PFSK-1 (cell line): ENCODE data around the gene CLVS2.

Experiments used
- FOXP2 ChIP-seq: optimal IDR thresholded peaks from 2 replicates; pipeline ENCODE3; 2011; ENCODE audit warnings: borderline replicate concordance, control low read depth, inconsistent platforms; ENCODE audit not compliant: insufficient read depth; ENCODE audit errors: extremely low read length, extremely low read depth
- POLR2AphosphoS5 ChIP-seq: IDR thresholded peaks from 2 replicates; pipeline ENCODE4 v1.6.1; 2012; ENCODE audit warnings: low read depth, mild to moderate bottlenecking, control low read depth, low read length, moderate library complexity
- SIN3A ChIP-seq: IDR thresholded peaks from 2 replicates; pipeline ENCODE4 v1.6.1; 2012; ENCODE audit warnings: mild to moderate bottlenecking, low read length, moderate library complexity, borderline replicate concordance; ENCODE audit not compliant: insufficient read depth
- TAF1 ChIP-seq: IDR thresholded peaks from 2 replicates; pipeline ENCODE4 v1.6.1; 2012; ENCODE audit warnings: low read length, control low read depth, borderline replicate concordance; ENCODE audit not compliant: insufficient read depth
- TF ChIP-seq, protein P1 (sequence below), 2 experiments: IDR thresholded peaks; 2 replicates each; pipeline versions ENCODE4 v1.6.1 to v1.8.0; 2011 to 2012; ENCODE audit warnings: low read depth in 2 of 2, low read length in 2 of 2, control low read depth in 1 of 2, inconsistent platforms in 1 of 2, mild to moderate bottlenecking in 1 of 2, moderate library complexity in 1 of 2; ENCODE audit not compliant: insufficient read depth in 1 of 2

CLVS2 gene

DNA sequence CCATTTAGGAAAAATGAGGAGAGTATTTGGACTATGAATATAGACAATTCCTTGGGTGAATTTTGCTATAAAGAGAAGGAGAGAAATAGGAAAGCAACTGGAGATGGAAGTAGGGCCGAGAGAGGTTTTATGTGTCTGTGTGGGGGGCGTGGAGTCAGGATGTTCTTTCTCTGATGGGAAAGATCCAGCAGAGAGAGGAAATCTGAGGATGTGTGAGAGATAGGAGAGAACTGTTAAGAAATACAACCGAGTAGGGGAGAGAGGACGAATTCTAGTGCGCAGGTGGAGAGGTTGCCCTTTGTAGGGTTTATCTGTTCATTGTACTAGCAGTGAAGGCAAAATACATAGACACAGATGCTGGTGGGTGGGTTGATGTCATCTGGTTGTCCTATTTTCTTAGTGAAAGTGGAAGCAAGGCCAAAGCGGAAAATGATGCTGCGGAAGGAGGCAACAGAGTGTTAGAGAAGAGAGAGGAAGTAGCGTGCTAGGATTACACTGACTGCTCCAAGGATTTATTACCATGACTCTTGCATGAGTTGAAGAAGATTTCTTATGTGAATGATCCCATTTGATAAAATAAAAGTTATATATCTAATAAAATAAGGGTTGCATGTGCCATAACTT is 57.7 kb downstream of the CLVS2 start:
- TF ChIP-seq, protein P1, sequence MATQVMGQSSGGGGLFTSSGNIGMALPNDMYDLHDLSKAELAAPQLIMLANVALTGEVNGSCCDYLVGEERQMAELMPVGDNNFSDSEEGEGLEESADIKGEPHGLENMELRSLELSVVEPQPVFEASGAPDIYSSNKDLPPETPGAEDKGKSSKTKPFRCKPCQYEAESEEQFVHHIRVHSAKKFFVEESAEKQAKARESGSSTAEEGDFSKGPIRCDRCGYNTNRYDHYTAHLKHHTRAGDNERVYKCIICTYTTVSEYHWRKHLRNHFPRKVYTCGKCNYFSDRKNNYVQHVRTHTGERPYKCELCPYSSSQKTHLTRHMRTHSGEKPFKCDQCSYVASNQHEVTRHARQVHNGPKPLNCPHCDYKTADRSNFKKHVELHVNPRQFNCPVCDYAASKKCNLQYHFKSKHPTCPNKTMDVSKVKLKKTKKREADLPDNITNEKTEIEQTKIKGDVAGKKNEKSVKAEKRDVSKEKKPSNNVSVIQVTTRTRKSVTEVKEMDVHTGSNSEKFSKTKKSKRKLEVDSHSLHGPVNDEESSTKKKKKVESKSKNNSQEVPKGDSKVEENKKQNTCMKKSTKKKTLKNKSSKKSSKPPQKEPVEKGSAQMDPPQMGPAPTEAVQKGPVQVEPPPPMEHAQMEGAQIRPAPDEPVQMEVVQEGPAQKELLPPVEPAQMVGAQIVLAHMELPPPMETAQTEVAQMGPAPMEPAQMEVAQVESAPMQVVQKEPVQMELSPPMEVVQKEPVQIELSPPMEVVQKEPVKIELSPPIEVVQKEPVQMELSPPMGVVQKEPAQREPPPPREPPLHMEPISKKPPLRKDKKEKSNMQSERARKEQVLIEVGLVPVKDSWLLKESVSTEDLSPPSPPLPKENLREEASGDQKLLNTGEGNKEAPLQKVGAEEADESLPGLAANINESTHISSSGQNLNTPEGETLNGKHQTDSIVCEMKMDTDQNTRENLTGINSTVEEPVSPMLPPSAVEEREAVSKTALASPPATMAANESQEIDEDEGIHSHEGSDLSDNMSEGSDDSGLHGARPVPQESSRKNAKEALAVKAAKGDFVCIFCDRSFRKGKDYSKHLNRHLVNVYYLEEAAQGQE (IDR thresholded peaks at IDR 0.05; ENCODE audit: insufficient read depth in 1 of 2, low read depth in 2 of 2, low read length in 2 of 2), result no peak
- no peak for TF ChIP-seq POLR2AphosphoS5
- TF ChIP-seq SIN3A, result no peak
- no peak for TF ChIP-seq FOXP2
- no peak for TF ChIP-seq TAF1

DNA sequence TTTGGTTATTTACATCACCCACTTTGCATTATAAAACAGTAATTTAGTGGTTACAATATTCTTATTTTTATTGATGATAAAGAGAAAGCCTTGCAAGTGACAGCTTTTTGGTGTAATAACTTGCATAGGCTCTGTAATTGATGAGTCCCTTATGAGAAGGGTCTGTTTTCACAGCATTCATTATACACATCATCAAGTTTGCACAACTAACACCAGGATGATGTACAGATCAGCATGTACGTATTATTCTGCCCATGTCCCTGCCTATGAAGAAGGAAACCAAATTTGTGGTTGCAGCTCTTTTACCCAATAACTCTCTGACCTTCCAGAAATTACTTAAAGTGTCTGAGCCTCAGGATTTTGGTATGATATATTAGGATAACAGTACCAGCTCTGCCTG is 59.2 kb downstream of the CLVS2 start:
- no peak for TF ChIP-seq POLR2AphosphoS5
- no peak for TF ChIP-seq SIN3A
- TF ChIP-seq, protein P1 (IDR thresholded peaks at IDR 0.05; ENCODE audit: insufficient read depth in 1 of 2, low read depth in 2 of 2, low read length in 2 of 2), result no peak
- no peak for TF ChIP-seq FOXP2

DNA sequence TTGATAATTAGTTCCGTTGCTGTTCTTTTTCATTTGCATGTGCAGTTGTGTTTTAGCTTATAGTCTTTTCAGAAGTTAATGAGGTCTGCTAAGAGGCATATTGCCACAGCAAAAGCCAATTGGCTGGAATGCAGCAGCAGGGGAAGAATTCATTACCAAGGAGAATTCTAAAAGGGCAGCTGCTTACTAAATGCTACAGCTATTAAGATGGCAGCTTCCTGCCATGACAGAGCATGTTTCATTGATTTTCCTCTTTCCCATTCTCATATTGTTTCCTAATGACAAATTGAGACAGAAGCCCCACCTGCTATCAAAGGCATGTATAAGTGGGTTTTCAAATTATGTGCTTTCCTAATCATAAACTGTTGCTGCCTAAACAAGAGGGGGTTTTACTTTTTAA is 66.6 kb downstream of the CLVS2 start:
- no peak for TF ChIP-seq FOXP2
- TF ChIP-seq SIN3A, result no peak
- no peak for TF ChIP-seq TAF1
- no peak for TF ChIP-seq POLR2AphosphoS5
- TF ChIP-seq, protein P1 (IDR thresholded peaks at IDR 0.05; ENCODE audit: insufficient read depth in 1 of 2, low read depth in 2 of 2, low read length in 2 of 2), result no peak

DNA sequence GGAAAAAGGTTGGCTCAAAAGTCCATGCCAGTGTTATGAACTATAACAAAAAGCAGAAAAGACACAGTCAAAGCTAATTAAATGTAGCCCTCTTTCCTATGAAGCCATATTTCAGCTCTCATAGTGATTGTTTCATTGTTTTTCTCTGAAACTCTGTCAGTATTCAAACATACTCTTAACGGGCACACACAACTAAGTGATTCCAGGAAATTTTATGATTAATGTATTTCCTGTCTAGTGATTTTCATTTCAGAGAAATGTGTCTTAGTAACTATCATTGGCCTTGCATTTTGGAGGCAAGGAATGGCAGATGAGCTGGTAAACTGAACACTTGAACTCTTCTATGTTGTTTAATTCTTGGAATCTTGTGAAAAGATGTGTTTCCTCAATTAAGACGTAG is 68.0 kb downstream of the CLVS2 start:
- TF ChIP-seq, protein P1 (IDR thresholded peaks at IDR 0.05; ENCODE audit: insufficient read depth in 1 of 2, low read depth in 2 of 2, low read length in 2 of 2), result no peak
- TF ChIP-seq TAF1, result no peak
- no peak for TF ChIP-seq SIN3A
- no peak for TF ChIP-seq POLR2AphosphoS5
- TF ChIP-seq FOXP2, result no peak

DNA sequence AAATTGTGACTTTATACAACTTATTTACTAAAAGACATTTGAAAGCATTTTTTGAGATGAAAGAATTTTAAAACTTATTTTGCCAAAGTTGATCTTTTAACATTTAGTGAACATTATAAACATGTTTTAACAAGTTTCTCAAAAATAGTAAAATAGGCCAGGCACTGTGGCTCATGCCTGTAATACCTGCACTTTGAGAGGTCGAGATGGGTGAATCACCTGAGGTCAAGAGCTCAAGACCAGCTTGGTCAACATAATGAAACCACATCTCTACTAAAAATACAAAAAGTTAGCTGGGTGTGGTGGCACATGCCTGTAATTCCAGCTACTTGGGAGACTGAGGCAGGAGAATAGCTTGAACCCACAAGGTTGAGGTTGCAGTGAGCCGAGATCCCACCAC is 78.6 kb downstream of the CLVS2 start:
- TF ChIP-seq, protein P1 (IDR thresholded peaks at IDR 0.05; ENCODE audit: insufficient read depth in 1 of 2, low read depth in 2 of 2, low read length in 2 of 2), result no peak
